ENCODE results near the gene CHST9.
"Not testable (repeated sequence)": the region's sequence is repeated elsewhere in the genome, so short reads cannot be mapped to it uniquely, and the experiment has no call there.

Gene CHST9

DNA sequence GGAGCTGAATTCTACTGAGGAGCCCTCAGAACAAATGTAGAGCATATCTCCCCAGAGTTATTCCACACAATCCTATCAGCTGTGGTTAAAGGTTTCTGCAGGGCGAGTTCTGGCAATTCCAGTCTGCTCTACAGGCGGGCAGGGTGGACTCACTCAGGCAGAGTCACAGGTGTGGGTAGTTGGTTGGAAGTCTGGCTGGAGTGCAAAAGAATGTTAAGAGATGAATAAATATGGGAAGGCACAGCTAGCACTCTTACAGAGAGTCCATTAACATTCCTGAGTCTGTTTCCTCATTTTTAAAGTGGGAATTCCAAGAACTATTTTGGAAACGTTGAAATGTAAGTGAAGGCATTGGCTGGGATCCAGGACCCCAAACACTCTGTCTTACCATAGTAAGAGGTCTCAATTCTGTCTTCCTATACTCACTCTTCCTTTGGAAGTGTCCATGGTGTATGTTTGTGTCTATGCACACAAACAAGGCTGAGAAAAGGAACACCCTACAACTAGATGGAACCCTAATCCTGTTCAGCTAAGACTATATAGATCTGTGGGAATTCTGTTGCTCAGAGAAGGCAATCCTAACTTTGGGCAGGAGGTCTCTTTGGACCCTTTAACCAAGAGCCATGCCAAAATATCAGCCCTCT is 256.3 kb downstream of the CHST9 start:
- DNase-seq (ENCODE audit: low spot score), result no peak

DNA sequence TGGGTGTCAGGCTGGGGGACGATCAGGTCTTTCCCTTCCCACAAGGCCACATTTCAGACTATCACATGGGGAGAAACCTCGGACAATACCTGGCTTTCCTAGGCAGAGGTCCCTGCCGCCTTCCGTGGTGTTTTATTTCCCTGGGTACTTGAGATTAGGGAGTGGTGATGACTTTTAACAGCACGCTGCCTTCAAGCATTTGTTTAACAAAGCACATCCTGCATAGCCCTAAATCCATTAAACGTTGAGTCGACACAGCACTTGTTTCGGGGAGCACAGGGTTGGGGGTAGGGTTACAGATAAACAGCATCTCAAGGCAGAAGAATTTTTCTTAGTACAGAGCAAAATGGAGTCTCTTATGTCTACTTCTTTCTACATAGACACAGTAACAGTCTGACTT is 257.3 kb downstream of the CHST9 start:
- not testable (repeated sequence) for DNase-seq (ENCODE audit: low spot score)

DNA sequence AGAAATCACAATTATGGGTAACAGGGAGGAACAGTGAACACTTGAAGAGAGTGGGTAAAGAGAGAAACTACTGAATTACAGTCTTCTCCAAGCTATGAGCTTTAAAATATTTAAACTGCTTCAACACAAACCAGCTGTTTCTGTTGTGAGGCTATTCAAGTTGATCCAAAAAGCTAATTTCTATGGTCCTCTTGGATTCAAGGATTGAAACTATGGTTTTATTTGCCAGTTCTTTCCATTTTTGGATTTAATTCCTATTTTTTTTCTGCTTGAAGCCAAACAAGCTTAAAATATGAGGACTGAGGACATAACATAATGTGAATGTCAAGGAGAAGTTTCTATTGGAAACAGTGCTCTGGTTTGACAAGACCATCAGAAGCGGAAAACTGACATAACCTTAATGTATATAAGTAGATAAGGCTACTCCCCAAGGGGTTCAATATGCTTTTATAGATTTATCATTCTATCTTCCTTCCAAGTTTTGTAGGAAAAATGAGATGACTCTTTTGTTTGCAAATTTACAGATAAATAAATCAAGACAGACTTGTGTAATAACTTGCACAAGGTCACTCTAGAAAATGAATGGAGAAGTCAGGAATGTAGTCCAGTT is 258.9 kb downstream of the CHST9 start:
- DNase-seq (ENCODE audit: low spot score), result no peak

DNA sequence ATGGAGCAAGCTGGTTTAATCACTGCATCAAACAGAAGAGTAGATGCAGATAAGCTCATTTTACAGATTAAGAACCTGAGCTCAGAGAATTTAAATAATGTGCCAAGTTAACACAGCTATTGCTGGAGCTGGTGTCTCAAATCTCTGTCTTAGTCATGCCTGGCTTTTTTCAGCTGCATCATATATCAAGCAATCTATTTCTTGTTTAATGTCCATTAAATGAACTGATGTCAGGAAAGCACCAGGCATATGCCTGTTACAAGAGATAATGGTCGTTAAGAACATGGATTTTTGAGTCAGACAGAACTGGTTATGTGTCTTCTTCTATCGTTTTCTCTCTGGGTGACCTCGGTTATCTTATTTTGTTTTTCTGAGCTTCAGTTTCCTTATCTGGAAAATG is 259.8 kb downstream of the CHST9 start:
- no peak for DNase-seq (ENCODE audit: low spot score)

DNA sequence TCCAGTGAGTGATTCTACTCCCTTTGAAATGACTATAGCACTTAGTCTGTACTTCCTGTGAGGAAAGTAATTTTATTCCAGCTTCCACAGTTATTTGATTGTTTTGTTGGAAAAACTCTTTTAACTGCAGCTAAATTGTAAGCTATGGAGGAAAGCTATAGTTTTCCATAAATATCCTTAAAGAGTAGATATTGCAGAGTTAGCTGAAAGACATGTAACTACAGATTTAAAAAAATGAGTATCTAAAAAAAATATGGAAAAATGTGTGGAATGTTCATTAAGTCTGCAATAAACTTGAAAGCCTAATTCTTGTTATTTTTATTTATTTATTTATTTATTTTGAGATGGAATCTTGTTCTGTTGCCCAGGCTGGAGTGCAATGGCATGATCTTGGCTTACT is 262.8 kb downstream of the CHST9 start:
- no peak for DNase-seq (ENCODE audit: low spot score)

DNA sequence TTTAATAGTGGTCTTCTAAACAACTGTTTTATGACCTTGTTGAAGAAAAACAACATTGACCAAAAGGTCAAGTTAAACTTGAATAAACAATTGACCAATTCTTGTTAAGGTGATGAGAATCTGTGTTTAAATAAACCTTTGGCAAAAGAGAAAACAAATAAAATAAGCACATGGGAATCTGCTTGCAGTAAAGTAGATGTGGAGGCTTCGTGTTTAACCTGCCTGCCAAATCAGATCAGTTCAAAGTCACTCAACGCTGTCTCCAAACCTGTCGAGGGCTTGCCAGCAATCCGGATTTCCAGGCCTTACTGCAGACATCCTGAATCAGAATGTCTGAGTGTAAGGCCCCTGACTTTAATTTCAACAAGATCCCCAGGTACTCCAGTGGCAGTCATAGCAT is 264.5 kb downstream of the CHST9 start:
- no peak for DNase-seq (ENCODE audit: low spot score)

DNA sequence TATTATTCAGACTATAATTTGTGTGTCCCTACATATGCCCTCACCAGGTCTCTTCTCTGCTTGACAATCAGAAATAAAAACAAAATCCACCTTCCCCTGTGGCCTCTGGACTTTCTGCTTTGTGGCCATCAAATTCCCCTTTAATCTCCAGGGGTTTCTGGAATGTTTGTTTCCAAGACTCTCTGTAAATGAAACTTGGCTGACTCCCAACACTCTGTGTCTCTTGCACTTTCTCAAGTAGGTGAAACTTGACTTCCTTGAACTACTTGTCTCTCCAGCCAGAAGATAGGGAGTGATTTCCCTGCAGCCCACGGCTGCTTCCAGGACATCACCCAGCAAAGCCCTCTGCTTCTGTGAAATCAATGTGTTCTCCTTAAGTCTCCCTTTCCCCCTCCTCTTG is 265.5 kb downstream of the CHST9 start:
- DNase-seq (ENCODE audit: low spot score), result no peak

DNA sequence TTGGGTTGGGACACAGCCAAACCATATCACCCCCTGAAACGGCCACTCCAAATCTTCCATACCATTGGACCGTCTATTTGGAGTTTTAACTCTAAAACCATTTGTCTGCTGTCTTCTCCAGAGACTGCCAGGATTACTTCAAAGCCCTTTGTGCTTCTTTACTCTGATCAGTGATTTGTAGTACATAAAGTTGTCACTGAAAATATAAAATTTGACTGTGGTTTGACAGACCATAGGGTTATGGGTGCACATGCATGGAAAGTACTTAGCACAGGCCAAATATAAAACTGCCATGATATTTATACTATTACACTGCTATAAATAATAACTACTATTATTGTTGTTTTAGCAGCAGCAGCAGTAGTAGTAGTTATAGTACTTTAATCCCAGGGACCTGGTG is 265.9 kb downstream of the CHST9 start:
- no peak for DNase-seq (ENCODE audit: low spot score)

DNA sequence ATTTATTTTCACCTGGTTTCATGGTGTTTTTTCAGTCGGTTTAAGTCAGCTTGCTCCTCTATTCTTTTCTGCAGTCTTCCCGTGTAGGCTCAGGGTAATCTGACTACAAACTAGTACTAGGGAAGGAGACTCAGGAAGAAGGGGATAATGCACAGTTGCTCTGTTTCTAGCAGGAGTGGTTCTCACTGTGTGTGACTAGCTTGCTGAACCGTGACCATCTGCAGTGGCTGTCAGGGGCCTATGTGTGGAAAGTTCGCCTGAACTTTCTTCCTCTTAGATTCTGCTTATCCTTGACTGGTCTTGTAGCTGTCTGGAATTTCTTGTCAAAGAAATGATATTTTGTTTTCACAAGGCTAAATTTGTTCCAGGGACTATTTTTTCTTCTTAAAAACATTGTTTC is 273.3 kb downstream of the CHST9 start:
- no peak for DNase-seq (ENCODE audit: low spot score)

DNA sequence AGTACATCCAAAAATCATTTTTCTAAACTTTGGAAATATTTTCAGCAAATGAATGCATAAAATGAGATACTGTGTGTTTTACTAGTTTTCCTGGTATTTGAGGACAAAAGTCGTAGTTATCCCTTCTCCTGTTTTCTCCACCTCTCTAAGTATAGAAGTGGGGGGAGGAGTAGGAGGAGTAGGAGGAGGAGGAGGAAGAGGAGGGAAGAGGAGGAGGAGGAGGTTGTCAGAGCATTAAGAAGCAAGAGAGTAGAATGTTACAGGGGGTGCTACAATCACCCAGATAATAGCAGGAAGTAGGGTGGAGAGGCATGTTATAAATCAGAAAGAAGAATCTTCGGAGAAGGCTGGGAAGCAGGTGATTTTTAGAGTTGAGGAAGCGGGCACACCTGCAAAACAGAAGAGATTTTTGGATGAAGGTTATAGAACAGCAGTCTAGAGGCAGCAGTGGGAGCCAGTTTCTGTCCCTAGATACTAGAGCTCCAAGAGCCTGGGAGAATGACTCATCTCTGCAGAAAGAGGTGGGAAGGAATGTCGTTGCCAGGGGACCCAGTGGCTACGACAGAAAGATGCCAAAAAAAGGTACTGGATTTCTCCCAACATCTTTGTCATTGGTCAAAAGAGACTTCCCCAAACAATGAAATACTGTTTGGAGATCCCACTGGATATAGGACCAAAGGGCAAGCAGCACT is 275.4 kb downstream of the CHST9 start:
- no peak for DNase-seq (ENCODE audit: low spot score)

DNA sequence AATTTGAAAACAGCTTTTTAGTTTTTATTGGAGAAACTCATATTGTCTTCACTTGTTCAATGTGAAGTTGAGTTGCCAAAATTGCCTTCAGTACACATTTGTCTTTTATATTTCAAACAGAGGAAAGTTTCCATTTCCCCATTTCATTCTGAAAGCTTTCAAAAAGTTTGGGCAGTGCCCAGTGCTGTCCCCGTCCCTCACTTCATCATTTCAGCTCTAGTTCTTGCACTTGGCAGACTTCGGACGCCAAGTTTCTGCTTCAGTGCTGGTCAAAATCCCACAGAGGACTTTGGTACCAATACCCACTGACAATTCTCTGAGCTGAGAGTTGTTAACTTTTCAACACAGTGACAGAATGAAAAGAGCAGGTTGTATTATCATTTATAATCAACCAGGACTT is 276.2 kb downstream of the CHST9 start:
- DNase-seq (ENCODE audit: low spot score), result no peak

DNA sequence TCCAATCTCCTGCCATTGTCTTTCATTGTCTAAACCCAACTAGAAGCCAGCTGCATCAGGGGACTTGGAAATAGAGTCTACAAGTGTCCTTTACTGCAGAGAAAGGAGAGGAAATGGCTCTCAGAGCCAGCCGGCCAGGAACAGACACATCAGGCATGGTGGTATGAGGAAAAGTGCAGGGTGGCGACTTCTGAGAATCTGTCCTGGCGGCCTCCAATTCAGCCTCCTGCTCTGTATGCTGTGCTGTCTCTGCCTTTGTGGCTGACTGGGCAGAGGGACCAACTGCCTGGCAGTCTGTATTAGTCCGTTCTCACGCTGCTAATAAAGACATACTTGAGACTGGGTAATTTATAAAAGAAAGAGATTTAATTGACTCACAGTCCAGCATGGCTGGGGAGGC is 282.8 kb downstream of the CHST9 start:
- no peak for DNase-seq (ENCODE audit: low spot score)

DNA sequence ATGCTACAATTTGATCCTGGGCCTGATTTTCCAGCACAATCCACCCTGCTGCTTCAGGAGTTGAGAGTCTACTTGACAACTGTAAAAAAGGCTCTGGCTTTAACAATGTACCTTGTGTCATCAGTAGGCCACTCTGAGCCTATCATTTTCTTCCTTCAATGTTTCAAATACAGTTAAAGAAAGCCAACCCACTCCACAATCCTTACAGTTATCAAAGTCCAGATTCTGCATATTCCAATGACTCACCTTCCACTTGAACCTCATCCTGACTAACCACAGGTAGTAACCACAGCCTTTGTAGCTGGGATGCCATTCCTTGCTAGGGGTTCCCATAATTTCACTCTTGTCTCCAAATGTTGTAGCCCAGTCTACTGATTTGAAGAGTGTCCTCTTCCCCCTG is 284.1 kb downstream of the CHST9 start:
- DNase-seq (ENCODE audit: low spot score), result no peak

DNA sequence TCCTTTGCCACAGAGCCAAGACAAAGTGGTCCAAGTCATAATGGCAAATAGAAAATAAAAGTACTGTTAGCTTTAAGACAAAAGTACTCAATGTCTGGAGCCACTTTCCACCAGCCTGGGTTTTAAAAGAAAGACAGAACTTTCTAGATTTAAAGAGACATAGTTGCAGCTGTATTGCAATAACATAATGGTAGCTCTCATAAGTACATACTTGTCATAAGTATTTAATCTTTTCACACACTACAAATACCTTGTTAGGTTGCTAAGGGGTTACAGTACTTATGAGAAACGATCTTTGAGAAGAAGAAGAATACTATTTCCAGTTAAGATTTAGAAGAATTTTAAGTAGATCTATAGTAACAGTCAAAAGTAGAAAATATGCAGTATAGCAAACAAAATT is 290.7 kb downstream of the CHST9 start:
- DNase-seq (ENCODE audit: low spot score), result no peak

DNA sequence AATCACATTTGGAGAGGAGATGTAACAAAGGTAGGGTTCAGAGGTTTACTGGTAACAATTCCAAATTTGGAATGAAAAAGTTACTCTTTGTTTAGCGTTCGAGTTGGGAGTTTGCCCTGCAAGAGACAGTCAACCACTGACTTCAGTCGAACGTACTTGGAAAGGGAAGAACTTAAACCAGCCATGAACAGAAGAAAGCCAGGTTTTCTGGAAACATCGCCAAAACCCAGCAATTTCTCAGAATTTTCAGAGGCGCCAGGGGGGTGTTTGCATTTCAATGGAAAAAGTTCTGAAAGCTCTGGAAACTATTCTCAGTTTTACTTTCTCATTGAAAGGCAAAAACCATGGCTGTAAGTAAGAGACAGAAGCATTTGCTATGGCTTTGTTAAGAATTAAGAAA is 291.1 kb downstream of the CHST9 start:
- no peak for DNase-seq (ENCODE audit: low spot score)

DNA sequence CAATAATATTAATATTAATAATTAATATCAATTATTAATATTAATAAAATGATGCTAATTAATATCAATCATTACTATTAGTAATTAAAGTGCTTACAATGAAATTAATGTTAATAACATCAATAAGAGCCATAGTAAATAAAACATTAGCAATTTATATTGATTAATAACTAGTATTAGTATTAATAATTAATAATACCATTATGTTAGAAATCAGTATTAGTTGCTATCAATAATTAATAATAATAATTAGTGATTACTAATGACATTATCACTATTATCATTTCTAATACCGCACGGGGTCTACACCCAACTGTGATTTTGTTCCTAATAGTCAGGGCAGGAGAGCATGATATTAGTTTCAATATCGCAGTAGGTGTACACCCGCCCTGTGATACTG is 296.8 kb downstream of the CHST9 start:
- DNase-seq (ENCODE audit: low spot score), result no peak

DNA sequence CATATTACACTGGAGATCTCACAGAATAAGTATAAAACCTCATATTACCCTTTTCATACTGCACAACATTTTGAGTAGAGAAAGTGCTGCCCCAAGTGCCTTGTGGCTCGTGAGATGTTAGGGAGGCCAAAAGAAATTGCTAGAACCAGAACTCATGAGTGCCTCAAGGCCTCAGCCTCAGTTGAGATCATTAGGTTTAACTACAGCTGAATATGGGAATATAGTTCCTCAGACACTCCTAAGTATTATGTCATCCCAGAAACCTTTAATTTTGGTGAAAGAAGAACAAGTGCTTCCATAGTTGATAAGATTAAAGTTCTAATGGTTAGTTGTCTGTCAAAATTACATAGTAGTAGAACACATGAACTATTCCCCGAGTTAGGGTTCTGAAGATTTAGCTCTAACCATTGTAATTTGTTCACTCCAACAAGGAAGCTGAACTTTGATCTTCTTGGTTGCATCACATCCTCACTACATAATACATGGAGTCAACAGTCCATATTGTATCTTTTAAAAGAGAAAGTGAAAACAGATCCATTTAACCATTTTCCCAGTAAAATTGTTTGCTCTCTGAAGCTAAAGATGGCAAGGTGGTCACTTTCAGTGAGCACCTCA is 310.0 kb downstream of the CHST9 start:
- DNase-seq (ENCODE audit: low spot score), result no peak

DNA sequence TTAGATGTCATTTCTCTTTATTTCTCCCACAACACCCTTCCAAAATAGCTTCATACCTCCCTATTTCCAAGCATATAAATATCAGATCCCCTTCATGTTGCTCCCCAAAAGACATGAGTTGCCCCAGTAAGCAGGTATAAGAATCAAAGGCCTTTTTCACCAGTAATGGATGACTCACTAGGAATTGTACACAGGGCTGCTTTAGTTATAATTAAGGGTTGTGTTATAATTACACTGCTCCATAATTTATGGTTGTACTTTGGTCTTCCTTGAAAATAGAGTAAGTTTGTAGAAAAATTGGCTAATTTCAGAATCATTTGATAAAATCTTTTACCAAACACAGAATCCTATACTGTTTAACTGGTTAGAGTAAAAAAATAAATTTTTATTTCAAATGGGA is 310.8 kb downstream of the CHST9 start:
- DNase-seq (ENCODE audit: low spot score), result no peak

DNA sequence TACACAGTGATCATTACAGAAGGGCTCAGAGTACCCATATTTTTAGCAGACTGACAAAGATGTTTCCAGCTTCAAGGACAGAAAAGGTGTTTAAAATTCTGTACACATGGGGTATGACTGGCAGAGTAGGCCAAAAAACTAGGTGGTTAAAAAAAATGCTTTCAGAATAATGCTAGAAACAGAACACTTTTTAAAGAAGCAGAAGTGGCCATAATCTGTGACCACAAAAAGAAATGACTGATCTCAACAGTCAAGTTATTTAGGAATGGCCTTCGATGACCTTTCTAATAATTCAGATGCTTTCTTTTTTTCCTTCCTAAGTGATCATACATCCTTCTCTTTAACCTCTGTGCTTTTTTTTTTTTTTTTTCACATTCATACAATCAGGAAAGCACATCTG is 315.5 kb downstream of the CHST9 start:
- DNase-seq (ENCODE audit: low spot score), result no peak

DNA sequence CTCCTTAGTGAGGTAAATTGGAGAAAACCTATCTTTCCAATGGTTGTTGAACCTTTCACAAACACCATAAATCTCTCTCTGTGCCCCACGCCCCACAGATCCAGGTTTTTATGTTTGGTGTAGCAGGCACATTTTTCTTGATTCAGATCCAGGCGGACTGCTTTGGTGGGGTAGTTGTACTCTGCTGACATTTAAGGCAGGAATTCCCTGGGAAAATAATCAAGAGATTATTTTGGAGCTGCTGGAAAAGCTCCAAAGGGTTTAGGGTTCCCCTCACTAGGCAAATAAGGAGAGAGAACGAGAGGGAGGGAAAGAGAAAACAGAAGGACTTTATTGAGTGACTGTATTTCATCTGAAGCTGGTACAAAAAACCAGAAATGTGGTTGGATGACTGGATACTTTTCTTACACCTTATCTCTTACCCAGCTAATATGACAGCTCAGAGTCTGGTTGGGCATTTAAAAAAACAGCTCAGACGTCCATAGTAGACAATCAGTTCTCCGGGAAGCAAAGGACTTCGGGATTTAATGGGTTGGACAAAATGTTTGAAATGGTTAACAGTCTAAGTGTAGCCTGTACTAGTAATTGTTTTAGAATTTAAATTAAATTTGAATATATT is 316.0 kb downstream of the CHST9 start:
- DNase-seq (ENCODE audit: low spot score), result no peak

DNA sequence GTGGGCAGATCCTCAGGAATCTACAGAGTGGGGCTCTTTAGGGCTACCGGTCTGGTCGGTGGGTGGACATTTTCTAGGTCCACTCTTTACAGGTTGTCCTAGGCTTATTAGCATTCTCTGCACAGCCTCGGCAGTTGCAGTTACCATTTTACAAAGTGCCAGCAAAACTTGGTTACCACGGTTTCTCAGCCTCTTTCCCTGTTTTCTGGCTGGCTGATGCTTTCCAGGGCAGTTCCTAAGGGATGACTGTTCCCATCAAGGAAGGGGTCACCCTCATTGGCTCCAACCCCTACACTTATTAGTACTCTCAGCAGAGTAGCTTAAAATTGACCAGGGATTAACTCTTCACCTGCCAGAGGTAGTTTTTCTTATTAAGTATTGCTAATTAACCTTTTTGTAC is 317.6 kb downstream of the CHST9 start:
- DNase-seq (ENCODE audit: low spot score), result no peak

DNA sequence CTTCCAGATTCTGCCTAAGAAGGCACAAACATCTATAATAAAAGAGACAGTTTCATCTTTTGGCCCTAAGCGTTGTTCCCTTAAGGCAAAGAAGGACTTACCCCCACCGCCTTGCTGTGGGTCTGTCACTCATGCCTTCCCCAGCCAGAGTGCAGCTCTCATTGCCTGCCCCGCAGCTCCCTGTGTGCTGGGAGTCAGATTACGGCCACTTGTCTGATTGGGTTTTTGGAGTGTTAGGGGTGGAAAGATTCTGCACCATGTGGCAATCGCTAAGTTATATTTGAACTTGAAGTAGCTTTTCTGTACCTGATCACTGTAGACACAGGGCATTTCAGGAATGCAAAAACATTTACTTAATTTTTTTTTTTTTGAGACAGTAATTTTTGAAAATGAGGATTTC is 319.6 kb downstream of the CHST9 start, which contains the start of gene AQP4:
AQP4 (minus strand) TSS at position 151 of the 400 bp plus-strand sequence; CDS start at position 133, 18 bp downstream.
- DNase-seq (ENCODE audit: low spot score), result no peak

DNA sequence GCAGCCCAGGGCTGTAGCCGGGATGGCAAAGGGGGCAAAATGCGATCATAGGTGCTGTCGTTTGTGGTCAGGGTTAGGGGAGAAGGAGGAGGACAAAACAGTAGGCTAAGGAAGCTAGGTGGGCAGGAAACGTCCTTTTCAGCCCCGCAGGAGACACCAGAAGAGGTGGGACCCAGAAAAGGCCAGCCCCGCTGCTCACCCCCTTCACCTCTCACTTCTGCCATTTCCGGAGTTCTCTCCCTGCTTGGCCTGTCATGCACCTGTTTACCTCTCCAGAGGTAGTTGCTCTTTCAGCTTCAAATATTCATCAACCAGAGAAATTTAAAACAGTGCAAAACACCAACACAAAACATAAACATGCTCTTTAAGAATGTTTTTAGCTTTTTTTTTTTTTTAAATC is 320.4 kb downstream of the CHST9 start:
- no peak for DNase-seq (ENCODE audit: low spot score)
